MM.1S (cell line): ENCODE results near the gene CCDC88C.
A peak's percentile ranks its signal among the peaks of the same experiment; 100 is the strongest.

Experiments used
- DNase-seq: peaks from one replicate; pipeline ENCODE4 v3.0.0-alpha.2; 2015
- H2AFZ ChIP-seq: fragments of 300-600 bp; sonication (generic); 2 replicates; pipeline ENCODE4 v1.6.0; 2016; ENCODE audit warnings: antibody characterized with exemption, low read length
- H3F3A ChIP-seq: fragments of 300-600 bp; sonication (generic); 2 replicates; pipeline ENCODE4 v1.6.1; 2016; ENCODE audit warnings: mild to moderate bottlenecking, antibody characterized with exemption, low read length, moderate library complexity, mixed read lengths; ENCODE audit not compliant: insufficient read depth
- H3K27ac ChIP-seq: fragments of 300-600 bp; sonication (generic); 2 replicates; pipeline ENCODE4 v1.5.1; 2016; ENCODE audit warnings: mild to moderate bottlenecking, low read length
- H3K27me3 ChIP-seq: fragments of 300-600 bp; sonication (generic); replicated peaks from 2 replicates; pipeline ENCODE4 v1.6.0; 2016; ENCODE audit warnings: low read length; ENCODE audit not compliant: insufficient read depth
- H3K36me3 ChIP-seq: fragments of 300-600 bp; sonication (generic); replicated peaks from 2 replicates; pipeline ENCODE4 v1.6.1; 2016; ENCODE audit warnings: mild to moderate bottlenecking, low read length, mixed read lengths; ENCODE audit not compliant: insufficient read depth
- H3K4me1 ChIP-seq: fragments of 300-600 bp; sonication (generic); 2 replicates; pipeline ENCODE4 v1.6.1; 2016; ENCODE audit warnings: low read length, mixed read lengths
- H3K4me2 ChIP-seq: fragments of 300-600 bp; sonication (generic); 2 replicates; pipeline ENCODE4 v1.6.0; 2016; ENCODE audit warnings: low read depth, low read length
- H3K4me3 ChIP-seq: fragments of 300-600 bp; sonication (generic); 2 replicates; pipeline ENCODE4 v1.5.1; 2016; ENCODE audit warnings: low read length, mixed read lengths
- H3K79me2 ChIP-seq: fragments of 300-600 bp; sonication (generic); 2 replicates; pipeline ENCODE4 v1.6.1; 2016; ENCODE audit warnings: mixed run types, low read length, mixed read lengths
- H3K9ac ChIP-seq: fragments of 300-600 bp; sonication (generic); 2 replicates; pipeline ENCODE4 v1.6.1; 2016; ENCODE audit warnings: low read length, mixed read lengths
- H3K9me2 ChIP-seq: fragments of 300-600 bp; sonication (generic); replicated peaks from 2 replicates; pipeline ENCODE4 v1.6.1; 2016; ENCODE audit warnings: mild to moderate bottlenecking, low read length, mixed read lengths; ENCODE audit not compliant: insufficient read depth
- H3K9me3 ChIP-seq: fragments of 300-600 bp; sonication (generic); replicated peaks from 2 replicates; pipeline ENCODE4 v1.6.1; 2016; ENCODE audit warnings: mild to moderate bottlenecking, low read length, mixed read lengths; ENCODE audit not compliant: insufficient read depth
- H4K20me1 ChIP-seq: fragments of 300-600 bp; sonication (generic); 2 replicates; pipeline ENCODE4 v1.6.1; 2016; ENCODE audit warnings: mild to moderate bottlenecking, low read length, moderate library complexity, mixed read lengths; ENCODE audit not compliant: insufficient read depth
- CTCF ChIP-seq: fragments of 300-600 bp; sonication (generic); IDR thresholded peaks from 2 replicates; pipeline ENCODE4 v1.5.1; 2016; ENCODE audit warnings: antibody characterized with exemption, low read length, mixed read lengths
- EZH2 ChIP-seq: fragments of 300-600 bp; sonication (generic); optimal IDR thresholded peaks from 2 replicates; pipeline ENCODE3; 2017; ENCODE audit warnings: low read depth, mild to moderate bottlenecking, antibody characterized with exemption, low read length, mixed read lengths
- EZH2phosphoT487 ChIP-seq: fragments of 300-600 bp; sonication (generic); IDR thresholded peaks from 2 replicates; pipeline ENCODE4 v1.6.1; 2018; ENCODE audit warnings: antibody characterized with exemption, low read length

The CCDC88C gene

GRCh38 chr14:91288876-91289275 is 128.7 kb downstream of the CCDC88C start:
- H3K4me3 ChIP-seq, result no peak overlapping the region
- H2AFZ ChIP-seq, result no peak overlapping the region
- H3K36me3 ChIP-seq, result no peaks in the 10 kb centered on the region
- H3K27me3 ChIP-seq, result no peaks in the 10 kb centered on the region
- H3K79me2 ChIP-seq, result peaks cover 34% of the 10 kb centered on the region
- no peak overlapping the region for H3K27ac ChIP-seq
- DNase-seq, result no peak
- no peaks in the 10 kb centered on the region for H4K20me1 ChIP-seq
- no peaks in the 10 kb centered on the region for H3K9me3 ChIP-seq
- H3K4me1 ChIP-seq, result no peaks in the 10 kb centered on the region
- no peaks in the 10 kb centered on the region for H3F3A ChIP-seq
- no peak overlapping the region for H3K9ac ChIP-seq
- TF ChIP-seq EZH2 (no peak), CTCF (no peak), EZH2phosphoT487 (no peak)
- H3K4me2 ChIP-seq, result no peak overlapping the region
- H3K9me2 ChIP-seq, result no peaks in the 10 kb centered on the region

- no peak overlapping the region for H3K4me3 ChIP-seq
- H3K9me2 ChIP-seq, result no peaks in the 10 kb centered on the region
- peaks cover 39% of the 10 kb centered on the region for H3K79me2 ChIP-seq
- H3K4me2 ChIP-seq, result no peak overlapping the region
- H3F3A ChIP-seq, result no peaks in the 10 kb centered on the region
- TF ChIP-seq EZH2phosphoT487 (no peak), CTCF (peak; percentile 75), EZH2 (no peak)
- H3K9ac ChIP-seq, result no peak overlapping the region
- H4K20me1 ChIP-seq, result no peaks in the 10 kb centered on the region
- no peak overlapping the region for H3K27ac ChIP-seq
- H3K36me3 ChIP-seq, result no peaks in the 10 kb centered on the region
- H2AFZ ChIP-seq, result no peak overlapping the region
- no peaks in the 10 kb centered on the region for H3K9me3 ChIP-seq
- no peaks in the 10 kb centered on the region for H3K4me1 ChIP-seq
- no peaks in the 10 kb centered on the region for H3K27me3 ChIP-seq
- peak; percentile 54 for DNase-seq
Measured at GRCh38 chr14:91286530-91286937, 131.1 kb downstream of the CCDC88C start.

DNA sequence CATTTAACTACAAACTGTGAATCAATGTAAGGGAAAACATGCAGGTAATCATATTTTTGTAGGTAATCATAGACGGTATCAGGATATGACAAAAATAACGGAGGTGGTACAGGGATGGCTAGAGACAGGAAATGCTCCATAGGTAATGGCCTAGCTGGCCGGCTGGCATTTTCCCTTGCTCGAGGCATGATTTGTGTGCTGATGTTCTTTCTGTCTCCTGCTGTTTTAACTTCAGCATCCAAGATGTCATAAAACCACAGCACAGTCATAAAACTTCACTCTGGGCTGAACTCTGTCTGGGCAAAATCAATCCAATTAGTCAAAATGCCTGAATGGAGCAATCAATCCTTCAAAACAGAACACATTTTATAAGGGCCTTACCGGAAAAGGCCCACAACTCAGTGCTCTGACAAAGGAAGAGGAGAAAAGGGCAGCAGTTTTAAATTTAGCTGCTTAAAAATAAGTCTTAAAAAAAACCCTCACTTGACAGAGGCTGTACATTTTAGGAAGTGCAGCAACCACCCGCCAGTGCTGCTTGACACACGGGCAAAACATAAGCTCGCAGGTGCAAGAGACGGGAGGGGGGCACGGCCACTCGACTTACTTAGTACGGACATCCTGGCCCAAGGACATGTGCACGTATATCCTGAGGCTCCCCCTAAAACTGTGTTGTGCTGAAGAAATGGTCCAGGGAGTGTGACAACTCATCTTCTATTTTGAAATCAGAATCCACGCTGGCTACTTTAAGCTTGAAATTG is 132.7 kb downstream of the CCDC88C start:
- TF ChIP-seq EZH2 (no peak), CTCF (no peak), EZH2phosphoT487 (no peak)
- H3K9me3 ChIP-seq, result no peaks in the 10 kb centered on the region
- no peaks in the 10 kb centered on the region for H3K36me3 ChIP-seq
- H2AFZ ChIP-seq, result no peak overlapping the region
- no peaks in the 10 kb centered on the region for H3K4me1 ChIP-seq
- H3K9me2 ChIP-seq, result no peaks in the 10 kb centered on the region
- DNase-seq, result no peak
- H3K4me2 ChIP-seq, result no peak overlapping the region
- peaks cover 41% of the 10 kb centered on the region for H3K79me2 ChIP-seq
- no peak overlapping the region for H3K27ac ChIP-seq
- H3K9ac ChIP-seq, result no peak overlapping the region
- H3F3A ChIP-seq, result no peaks in the 10 kb centered on the region
- H3K4me3 ChIP-seq, result no peak overlapping the region
- no peaks in the 10 kb centered on the region for H3K27me3 ChIP-seq
- no peaks in the 10 kb centered on the region for H4K20me1 ChIP-seq
